DMS 273 treated with DMSO at 0.1 percent for 48 hours (cell line): ENCODE results near the gene SLITRK3.

Source experiments
- DNase-seq: peaks from one replicate; lab custom pipeline; 2025; lab: John Stamatoyannopoulos, UW

The SLITRK3 gene

GRCh38 chr3:165195640-165196576 lies at the start of gene SLITRK3:
Gene SLITRK3, minus strand, starts transcription at chr3:165196384. Its CDS starts 5,554 bp downstream, at chr3:165190830.
- no peak for DNase-seq

DNA sequence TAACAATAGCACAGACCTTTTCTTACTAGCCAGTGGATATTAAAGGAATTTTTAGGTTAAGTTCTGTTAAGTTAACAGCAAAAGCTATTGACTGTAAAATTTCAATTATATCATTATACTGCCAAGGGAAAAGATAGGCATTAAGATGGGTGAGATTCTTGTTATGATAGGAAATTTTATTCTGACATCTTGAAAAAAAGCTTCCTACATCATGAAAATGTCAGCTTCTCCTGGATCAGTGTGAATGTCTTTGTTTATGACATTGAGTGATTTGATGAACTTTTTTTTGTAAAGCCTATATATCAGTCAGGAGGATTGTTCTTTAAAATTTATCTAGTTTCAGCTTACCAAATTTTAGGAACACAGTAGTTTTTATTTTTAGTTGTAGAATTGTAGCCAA lies 47.4 kb upstream of the SLITRK3 start:
- no peak for DNase-seq

- no peak for DNase-seq
Measured at GRCh38 chr3:165233501-165234195, 37.5 kb upstream of the SLITRK3 start.

DNA sequence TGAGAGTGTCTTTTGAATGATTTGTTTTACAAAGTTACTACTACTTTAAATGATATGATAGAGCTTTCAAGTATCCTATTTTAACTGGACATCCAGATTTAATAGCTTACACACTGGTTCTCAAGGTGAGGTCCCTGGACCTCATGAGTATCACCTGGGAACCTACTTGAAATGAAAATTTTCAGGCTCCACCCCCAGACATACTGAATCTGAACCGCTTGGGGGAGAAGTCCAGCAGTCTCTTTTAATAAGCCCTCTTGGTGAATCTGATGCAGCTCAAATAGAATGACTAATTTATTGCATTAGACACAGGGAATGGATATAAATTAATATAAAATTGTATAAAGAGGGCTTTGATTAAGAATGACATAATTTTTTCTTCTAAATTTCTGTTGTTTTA lies 29.4 kb upstream of the SLITRK3 start:
- no peak for DNase-seq

- no peak for DNase-seq
Measured at GRCh38 chr3:165217739-165218138, 21.6 kb upstream of the SLITRK3 start.

DNA sequence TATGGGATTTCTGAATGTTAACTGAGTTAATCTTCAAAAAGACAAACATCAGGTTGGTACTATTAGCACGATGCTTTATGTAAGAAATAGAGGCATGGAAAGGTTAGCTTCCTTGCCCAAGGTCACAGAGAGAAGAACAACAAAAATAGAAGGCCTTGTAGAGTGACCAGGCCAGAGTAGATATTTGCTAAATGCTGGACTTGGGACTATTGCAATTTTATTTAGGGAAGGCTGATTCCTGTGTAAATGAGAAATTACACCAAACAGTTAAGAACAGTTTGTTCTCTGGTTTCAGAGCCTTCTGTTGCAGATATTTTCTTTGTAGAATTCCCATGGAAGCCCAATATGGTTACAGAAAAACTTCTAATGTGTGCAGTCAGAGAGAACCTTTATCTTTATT lies 16.4 kb upstream of the SLITRK3 start:
- no peak for DNase-seq

DNA sequence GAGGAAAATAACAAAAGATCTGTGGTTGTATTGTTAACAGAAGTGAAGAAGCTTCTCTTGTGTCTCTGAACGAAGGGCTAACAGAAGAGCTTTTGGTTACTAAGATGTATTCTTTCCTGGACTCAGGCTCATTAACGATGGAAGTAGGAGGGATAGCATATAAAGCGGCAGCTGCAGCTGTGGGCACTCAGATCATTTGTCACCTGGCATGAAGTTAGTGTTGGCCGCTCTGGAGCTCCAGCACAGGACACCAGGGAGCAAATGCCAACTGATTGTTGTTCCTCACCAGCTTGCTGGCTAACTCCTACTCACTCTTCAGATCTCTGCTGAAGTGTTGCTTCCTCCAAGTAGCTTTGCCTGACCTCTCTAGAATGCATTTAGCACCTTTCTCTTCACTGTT lies 15.5 kb upstream of the SLITRK3 start:
- no peak for DNase-seq

DNA sequence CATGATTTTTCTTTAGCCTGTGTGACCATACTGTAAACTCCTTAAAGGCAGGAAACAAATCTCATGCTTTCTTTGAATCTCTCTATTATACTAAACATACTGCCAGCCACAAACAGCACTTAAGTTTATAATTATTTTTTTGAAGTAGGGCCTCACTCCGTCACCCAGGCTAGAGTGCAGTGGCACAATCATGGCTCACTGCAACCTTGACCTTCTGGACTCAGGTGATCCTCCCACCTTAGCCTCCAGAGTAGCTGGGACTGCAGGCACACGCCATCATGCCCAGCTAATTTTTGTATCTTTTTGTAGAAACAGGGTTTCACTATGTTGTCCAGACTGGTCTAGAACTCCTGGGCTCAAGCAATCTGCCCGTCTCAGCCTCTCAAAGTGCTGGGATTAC lies 14.5 kb upstream of the SLITRK3 start:
- DNase-seq = no peak

DNA sequence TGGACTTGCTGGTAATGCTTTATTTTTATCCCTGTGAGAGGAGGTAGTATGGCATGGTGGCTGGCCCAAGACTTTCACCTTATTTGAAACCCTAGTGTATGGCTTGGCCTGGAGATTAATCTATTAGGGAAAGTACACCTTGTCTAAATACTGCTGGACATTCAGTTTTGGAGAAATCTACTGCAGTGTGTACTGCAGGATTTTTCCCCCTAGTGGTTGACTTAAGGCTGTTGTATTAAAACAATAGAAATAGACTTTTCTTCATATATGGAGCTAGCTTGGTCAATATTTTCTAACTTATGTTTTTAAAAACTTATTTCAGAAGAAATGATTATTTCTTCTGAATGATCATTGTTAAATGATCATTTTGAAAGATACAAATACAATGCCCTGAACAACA lies 13.9 kb upstream of the SLITRK3 start:
- DNase-seq = no peak

- DNase-seq = peak; percentile 60
Measured at GRCh38 chr3:165206454-165207266, 10.5 kb upstream of the SLITRK3 start.

- DNase-seq = no peak
Measured at GRCh38 chr3:165204445-165204844, 8.3 kb upstream of the SLITRK3 start.

DNA sequence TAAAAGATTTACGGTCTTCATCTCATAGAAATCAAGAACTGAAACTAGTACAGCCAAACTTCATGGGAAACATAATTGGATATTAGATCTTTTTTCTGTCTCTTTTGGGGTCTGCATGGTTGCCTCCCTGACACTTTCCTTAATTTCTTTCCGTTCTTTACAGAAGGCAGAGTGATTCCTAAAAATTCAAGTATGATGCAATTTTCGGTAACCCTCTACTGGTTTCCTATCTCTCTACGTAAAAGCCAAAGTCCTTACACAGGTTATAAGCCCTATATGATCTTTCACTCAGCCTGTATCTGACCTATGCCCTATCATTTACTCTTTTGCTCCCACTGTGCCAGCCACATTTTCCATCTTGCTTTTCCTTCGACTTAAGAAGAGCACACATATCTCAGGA lies 6.8 kb upstream of the SLITRK3 start:
- no peak for DNase-seq

GRCh38 chr3:165201964-165202363 lies 5.8 kb upstream of the SLITRK3 start:
- DNase-seq = no peak

DNA sequence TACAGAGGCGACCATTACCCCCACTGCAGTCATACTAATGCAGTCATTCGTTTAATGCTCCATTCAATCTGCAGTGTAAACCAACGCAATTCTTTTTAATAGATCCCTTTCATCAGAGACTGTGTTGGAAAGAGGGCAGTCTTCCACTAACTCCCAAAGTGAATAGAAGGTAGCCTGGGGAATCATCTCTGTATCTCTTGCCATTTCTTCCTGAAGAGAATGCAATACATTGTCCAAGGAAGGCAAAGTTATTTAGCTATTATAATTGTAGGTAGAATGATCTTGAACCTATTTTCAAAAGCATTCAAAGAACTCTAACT lies 1.3 kb upstream of the SLITRK3 start:
- DNase-seq = no peak

GRCh38 chr3:165196577-165197480 lies 645 bp upstream of the SLITRK3 start:
- no peak for DNase-seq

DNA sequence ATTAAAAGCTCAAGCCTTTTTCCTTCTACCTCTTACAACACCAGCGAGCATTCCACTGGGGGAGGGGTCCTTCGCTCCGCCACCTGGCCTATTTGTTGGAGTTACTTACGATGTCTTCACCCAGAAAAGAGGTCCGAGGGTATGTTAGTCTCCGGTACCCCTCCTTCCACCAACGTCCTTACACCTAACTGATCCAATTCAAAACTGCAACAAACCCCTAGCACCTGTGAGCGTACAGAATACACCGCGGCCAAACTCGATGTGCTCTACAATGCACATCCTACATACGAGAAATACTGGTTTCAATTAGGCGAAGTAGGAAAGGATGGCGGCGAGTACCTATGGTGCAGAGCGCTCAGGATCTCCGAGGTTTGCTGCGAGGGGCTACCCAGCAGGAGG lies 944 bp downstream of the SLITRK3 start:
- DNase-seq = no peak

DNA sequence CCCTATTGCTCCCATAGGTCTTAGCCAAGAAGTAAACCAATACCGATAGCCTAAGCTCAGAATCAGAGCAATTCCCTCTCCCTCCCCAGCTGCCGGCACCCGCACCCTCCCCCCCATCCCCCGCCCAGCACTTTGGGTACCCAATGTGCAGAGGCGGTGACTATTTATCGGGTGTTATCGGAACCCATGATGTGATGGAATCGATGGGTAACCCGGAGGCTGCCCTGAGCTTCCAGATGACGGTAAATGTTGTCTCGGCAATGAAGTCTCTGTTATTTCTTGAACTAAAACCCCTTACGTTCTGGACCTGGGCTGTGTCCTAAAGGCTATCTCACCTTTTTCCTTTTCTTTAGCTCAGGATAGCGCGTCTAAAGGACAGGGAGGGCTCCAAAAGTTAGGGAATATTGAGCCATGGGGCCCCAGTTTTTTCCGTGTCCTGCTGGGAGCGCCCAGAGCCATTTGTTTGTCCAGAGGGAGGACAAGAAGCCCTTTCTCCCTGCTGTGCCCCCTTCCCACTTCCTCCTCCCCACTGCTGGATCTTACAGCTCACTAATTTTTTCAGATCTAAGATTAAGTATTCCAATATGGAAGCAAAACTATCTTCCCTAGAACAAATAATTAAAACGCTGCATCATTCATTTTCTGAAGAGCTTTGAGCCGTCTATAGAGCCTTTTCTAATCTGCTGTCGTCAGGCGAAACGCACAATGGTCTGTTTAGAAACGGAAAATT lies 1.5 kb downstream of the SLITRK3 start:
- no peak for DNase-seq

DNA sequence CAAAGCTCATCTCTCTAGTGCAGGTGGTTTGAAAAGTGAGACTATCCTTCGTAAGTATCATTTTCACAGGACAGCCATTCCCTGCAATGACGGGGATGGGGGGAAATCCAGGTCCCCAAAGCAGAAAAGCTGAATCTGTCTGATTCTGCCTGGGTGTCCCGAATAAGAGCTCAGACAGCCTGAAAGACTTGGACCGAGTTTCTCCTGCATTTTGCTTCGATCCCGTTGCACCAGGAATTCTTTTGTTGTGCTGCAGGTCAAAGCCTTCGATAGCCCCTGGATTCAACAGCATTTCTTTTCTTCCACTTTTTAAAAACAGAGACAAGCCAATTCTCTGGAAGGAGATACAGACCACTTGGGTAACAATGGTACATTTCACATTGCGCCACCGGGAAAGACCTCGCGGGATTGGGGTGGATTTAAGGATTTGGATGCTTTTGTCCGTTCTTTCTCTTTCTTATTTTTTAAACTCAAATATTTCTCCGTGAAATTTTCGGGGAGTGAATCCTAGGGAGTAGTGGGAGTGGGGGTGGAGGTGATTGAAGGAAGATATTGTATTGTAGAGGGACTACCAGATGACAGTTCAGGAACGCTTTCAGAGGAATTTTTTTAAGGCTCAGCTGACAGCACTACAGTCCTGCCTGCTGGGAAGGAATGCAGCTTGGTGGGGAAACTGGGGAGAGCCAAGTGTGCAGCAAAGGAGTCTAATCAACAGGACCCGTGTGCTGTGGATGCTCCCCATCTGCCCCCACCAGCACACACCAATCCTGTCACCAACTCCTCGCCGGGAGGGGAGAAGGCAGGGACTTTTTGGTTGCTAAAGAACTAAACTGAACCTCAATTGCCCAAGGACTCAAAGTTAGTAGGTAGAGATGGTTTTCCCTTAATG lies 2.6 kb downstream of the SLITRK3 start:
- DNase-seq = no peak

DNA sequence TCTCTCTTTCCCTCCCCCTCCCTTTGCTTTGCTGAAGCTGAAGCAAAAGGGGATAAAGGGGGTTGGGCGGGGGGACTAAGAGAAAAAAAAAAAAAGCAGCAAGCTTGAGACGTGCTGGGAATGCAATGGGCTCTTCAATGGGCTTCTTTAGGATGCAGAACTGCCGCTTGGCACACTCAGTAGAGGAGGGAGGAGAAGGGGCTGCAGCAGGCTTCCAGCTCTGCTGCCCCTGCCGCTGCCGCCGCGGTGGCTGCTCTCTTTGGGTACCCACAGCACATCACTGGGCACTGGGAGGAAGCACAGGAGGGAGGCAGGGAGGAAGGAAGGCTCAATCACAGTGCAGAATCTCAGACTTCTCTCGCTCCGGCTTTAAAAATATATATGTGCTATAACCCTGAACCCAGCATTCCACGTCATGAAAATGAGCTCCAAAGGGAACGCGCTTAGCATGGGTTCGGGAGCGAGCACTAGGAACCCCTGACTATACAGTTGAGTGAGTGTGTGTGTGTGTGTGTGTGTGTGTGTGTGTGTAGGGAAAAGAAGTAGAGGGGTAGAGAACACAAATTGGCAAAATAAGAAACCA lies 3.5 kb downstream of the SLITRK3 start:
- no peak for DNase-seq
